HCT116 (cell line): ENCODE data around the gene DIP2C. TPM values are rescaled to one million over a fixed set of nuclear protein-coding genes. Genes with fewer than 3 reads are reported as not detected.

Experiments
- ATAC-seq: fragments of 200-7000 bp; cut with Tn5 transposase; 2 replicates; pipeline ENCODE4 v1.9.1; 2020; ENCODE audit warnings: mild to moderate bottlenecking, moderate library complexity
- BruUV-seq: library from RNA; stranded (reverse); fragments of 400-500 nt; replicated peaks from 2 replicates; lab custom pipeline; 2021; lab: Mats Ljungman, UMichigan
- CTCF ChIA-PET: fragments of 300-600 bp; sonication (Branson Sonifier 250); formaldehyde crosslinking; loops from one replicate; lab custom pipeline; 2021; ENCODE audit warnings: antibody characterized with exemption; lab: Charles Lee
- POLR2A ChIA-PET: fragments of 300-600, 350-600 bp; sonication (Branson Sonifier 250); formaldehyde crosslinking; loops from one replicate; lab custom pipeline; 2021; ENCODE audit warnings: antibody characterized with exemption; lab: Charles Lee
- RAD21 ChIA-PET, 2 experiments: fragments of 300-600 bp; sonication (Branson Sonifier 250); formaldehyde crosslinking; loops; one replicate each; lab custom pipeline; 2023; ENCODE audit warnings: low total read pairs in 2 of 2; ENCODE audit not compliant: uncharacterized antibody in 2 of 2, unreplicated experiment in 2 of 2, low non-redundant PET in 1 of 2; lab: Charles Lee
- DNase-seq: peaks from one replicate; pipeline ENCODE4 v3.0.0-alpha.2; 2010; ENCODE audit warnings: low read depth, low spot score
- H2AFZ ChIP-seq: fragments of 200-600 bp; shearing (Covaris generic), sonication (generic); 2 replicates; pipeline ENCODE4 v1.6.1; 2017; ENCODE audit warnings: low read depth, mixed run types, mixed read lengths, antibody characterized with exemption, low read length; ENCODE audit not compliant: poor library complexity, severe bottlenecking
- H3K27ac ChIP-seq: 2 replicates; pipeline ENCODE4 v1.5.1; 2012; ENCODE audit warnings: low read depth, low read length
- H3K27me3 ChIP-seq: fragments of 200-600 bp; sonication (generic); 2 replicates; pipeline ENCODE4 v1.6.1; 2016; ENCODE audit warnings: mixed run types, low read length, mixed read lengths; ENCODE audit not compliant: insufficient read depth
- H3K36me3 ChIP-seq, 2 experiments: fragments of 200-500 bp in 1 of 2; fragments of 200-600 bp in 1 of 2; sonication (Bioruptor generic) in 1 of 2; sonication (generic) in 1 of 2; 2 replicates each; pipeline versions ENCODE4 v1.5.1 to v1.6.1; 2014 to 2016; ENCODE audit warnings: low read length in 2 of 2, inconsistent platforms in 1 of 2, mixed read lengths in 1 of 2, mixed run types in 1 of 2; ENCODE audit not compliant: insufficient read depth in 2 of 2, control insufficient read depth in 1 of 2
- H3K4me1 ChIP-seq, 2 experiments: fragments of 200-600 bp in 1 of 2; sonication (generic) in 1 of 2; 2 replicates each; pipeline versions ENCODE4 v1.5.1 to v1.6.1; 2012 to 2017; ENCODE audit warnings: low read length in 2 of 2, inconsistent platforms in 1 of 2, mild to moderate bottlenecking in 1 of 2, mixed read lengths in 1 of 2, mixed run types in 1 of 2, moderate library complexity in 1 of 2; ENCODE audit not compliant: insufficient read depth in 2 of 2, control insufficient read depth in 1 of 2
- H3K4me2 ChIP-seq: fragments of 200-600 bp; sonication (generic); 2 replicates; pipeline ENCODE4 v1.6.1; 2017; ENCODE audit warnings: mixed run types, low read length, mixed read lengths
- H3K4me3 ChIP-seq, 2 experiments: fragments of 200-600 bp in 1 of 2; sonication (generic) in 1 of 2; replicated peaks in 1 of 2; 2 replicates each; pipeline ENCODE4 v1.5.1; 2011 to 2016; ENCODE audit warnings: low read length in 2 of 2, control low read depth in 1 of 2, low read depth in 1 of 2, mild to moderate bottlenecking in 1 of 2, mixed read lengths in 1 of 2, mixed run types in 1 of 2
- H3K79me2 ChIP-seq: fragments of 200-600 bp; sonication (generic); 2 replicates; pipeline ENCODE4 v1.6.1; 2017; ENCODE audit warnings: mild to moderate bottlenecking, mixed run types, low read length, moderate library complexity, mixed read lengths; ENCODE audit not compliant: insufficient read depth
- H3K9ac ChIP-seq: fragments of 200-600 bp; sonication (generic); 2 replicates; pipeline ENCODE4 v1.6.1; 2016; ENCODE audit warnings: low read length, mixed read lengths
- H3K9me2 ChIP-seq: fragments of 200-600 bp; sonication (generic), shearing (Covaris generic); 2 replicates; pipeline ENCODE4 v1.6.1; 2017; ENCODE audit warnings: mixed run types, mild to moderate bottlenecking, moderate library complexity; ENCODE audit not compliant: insufficient read depth
- H3K9me3 ChIP-seq, 2 experiments: fragments of 200-500 bp in 1 of 2; fragments of 200-600 bp in 1 of 2; sonication (Bioruptor generic) in 1 of 2; sonication (generic) in 1 of 2; 2 replicates each; pipeline ENCODE4 v1.6.1; 2014 to 2017; ENCODE audit warnings: low read length in 2 of 2, mixed read lengths in 2 of 2, inconsistent platforms in 1 of 2, low read depth in 1 of 2, mild to moderate bottlenecking in 1 of 2, mixed run types in 1 of 2, moderate library complexity in 1 of 2; ENCODE audit not compliant: control insufficient read depth in 1 of 2, insufficient read depth in 1 of 2
- H4K20me1 ChIP-seq: fragments of 200-600 bp; sonication (generic), shearing (Covaris generic); 2 replicates; pipeline ENCODE4 v1.6.1; 2017; ENCODE audit warnings: mixed run types, mild to moderate bottlenecking, moderate library complexity; ENCODE audit not compliant: insufficient read depth
- CBX3 ChIP-seq: IDR thresholded peaks from 2 replicates; pipeline ENCODE4 v1.6.1; 2012; ENCODE audit warnings: low read depth
- EZH2 ChIP-seq: fragments of 200-600 bp; sonication (generic); IDR thresholded peaks from 2 replicates; pipeline ENCODE4 v1.6.1; 2017; ENCODE audit warnings: antibody characterized with exemption, mixed run types
- EZH2phosphoT487 ChIP-seq: fragments of 200-600 bp; IDR thresholded peaks from 2 replicates; pipeline ENCODE4 v1.6.1; 2018; ENCODE audit warnings: antibody characterized with exemption, borderline replicate concordance
- POLR2A ChIP-seq: IDR thresholded peaks from 2 replicates; pipeline ENCODE4 v1.7.0; 2011; ENCODE audit warnings: borderline replicate concordance; ENCODE audit not compliant: insufficient read depth, insufficient read length; ENCODE audit errors: extremely low read depth
- RAD21 ChIP-seq: IDR thresholded peaks from 2 replicates; pipeline ENCODE4 v1.6.1; 2012; ENCODE audit warnings: low read depth, mild to moderate bottlenecking
- SP1 ChIP-seq: IDR thresholded peaks from 2 replicates; pipeline ENCODE4 v1.6.1; 2012; ENCODE audit warnings: low read depth
- YY1 ChIP-seq: IDR thresholded peaks from 2 replicates; pipeline ENCODE4 v1.6.1; 2011; ENCODE audit warnings: low read length, low read depth, moderate library complexity, mild to moderate bottlenecking; ENCODE audit not compliant: insufficient replicate concordance; ENCODE audit errors: extremely low read depth
- ZFX ChIP-seq: fragments of 450-650 bp; IDR thresholded peaks from 2 replicates; pipeline ENCODE4 v1.6.1; 2017
- intact Hi-C: fragments of 100-400 bp; cut with micrococcal nuclease; formaldehyde crosslinking; loops from 2 replicates; pipeline ENCODE4 v1.10.0; 2022
- total RNA-seq: library from RNA; stranded (reverse); gene quantifications from one replicate; pipeline ENCODE4 v1.2.1, GENCODE V29; 2021; ENCODE audit not compliant: unreplicated experiment
- TF ChIP-seq, protein P1 (sequence below): IDR thresholded peaks from 2 replicates; pipeline ENCODE4 v1.6.1; 2012; ENCODE audit warnings: low read depth
- TF ChIP-seq, protein P2 (sequence below): IDR thresholded peaks from 2 replicates; pipeline ENCODE4 v1.6.1; 2012

Gene DIP2C
- total RNA-seq, 1 experiment from 2014 or later: 15.4 TPM

DNA sequence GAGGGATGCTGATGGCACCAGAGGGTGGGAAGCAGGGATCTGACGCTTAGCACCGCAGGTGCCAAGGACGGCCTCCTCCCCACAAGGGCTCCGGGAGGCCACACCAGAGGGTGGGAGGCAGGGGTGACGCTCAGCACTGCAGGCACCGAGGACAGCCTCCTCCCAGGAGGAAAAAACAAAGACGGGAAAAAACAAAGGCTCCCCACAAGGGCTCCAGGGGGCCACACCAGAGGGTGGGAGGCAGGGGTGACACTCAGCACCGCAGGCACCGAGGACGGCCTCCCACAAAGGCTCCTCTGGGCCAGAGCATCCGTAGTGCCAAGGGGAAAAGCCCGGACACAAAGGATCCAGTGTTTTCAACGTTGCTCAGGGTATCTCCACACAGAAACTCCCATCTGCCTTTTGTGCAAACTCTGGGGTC, 25.6 kb downstream of the DIP2C start (continued):
- TF ChIP-seq, protein P1, sequence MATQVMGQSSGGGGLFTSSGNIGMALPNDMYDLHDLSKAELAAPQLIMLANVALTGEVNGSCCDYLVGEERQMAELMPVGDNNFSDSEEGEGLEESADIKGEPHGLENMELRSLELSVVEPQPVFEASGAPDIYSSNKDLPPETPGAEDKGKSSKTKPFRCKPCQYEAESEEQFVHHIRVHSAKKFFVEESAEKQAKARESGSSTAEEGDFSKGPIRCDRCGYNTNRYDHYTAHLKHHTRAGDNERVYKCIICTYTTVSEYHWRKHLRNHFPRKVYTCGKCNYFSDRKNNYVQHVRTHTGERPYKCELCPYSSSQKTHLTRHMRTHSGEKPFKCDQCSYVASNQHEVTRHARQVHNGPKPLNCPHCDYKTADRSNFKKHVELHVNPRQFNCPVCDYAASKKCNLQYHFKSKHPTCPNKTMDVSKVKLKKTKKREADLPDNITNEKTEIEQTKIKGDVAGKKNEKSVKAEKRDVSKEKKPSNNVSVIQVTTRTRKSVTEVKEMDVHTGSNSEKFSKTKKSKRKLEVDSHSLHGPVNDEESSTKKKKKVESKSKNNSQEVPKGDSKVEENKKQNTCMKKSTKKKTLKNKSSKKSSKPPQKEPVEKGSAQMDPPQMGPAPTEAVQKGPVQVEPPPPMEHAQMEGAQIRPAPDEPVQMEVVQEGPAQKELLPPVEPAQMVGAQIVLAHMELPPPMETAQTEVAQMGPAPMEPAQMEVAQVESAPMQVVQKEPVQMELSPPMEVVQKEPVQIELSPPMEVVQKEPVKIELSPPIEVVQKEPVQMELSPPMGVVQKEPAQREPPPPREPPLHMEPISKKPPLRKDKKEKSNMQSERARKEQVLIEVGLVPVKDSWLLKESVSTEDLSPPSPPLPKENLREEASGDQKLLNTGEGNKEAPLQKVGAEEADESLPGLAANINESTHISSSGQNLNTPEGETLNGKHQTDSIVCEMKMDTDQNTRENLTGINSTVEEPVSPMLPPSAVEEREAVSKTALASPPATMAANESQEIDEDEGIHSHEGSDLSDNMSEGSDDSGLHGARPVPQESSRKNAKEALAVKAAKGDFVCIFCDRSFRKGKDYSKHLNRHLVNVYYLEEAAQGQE: no peak

DNA sequence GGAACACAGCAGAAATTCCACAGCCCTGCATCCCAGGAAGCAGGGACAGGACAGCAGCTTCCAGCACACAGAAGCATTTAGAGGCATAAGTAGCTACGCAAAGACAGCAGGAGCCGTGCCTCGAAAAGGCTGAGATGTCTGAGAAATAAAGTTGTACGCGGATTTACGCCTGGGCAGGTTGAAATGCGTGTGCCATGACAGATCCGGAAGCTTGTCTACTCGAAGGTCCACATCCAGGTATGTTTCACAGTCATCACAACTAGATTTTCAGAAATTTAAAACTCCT, 26.1 kb downstream of the DIP2C start:
- no TSS peak for BruUV-seq
- no peaks in the 10 kb centered on the region for H3K4me1 ChIP-seq
- POLR2A ChIA-PET: no interaction called here
- no peak for TF ChIP-seq CBX3
- TF ChIP-seq, all 23 proteins: peak for 0
- Histone ChIP-seq H3K4me2 (no peak overlapping the region), H3K9me3 (no peaks in the 10 kb centered on the region), H3K9ac (no peak overlapping the region), H3K4me3 (no peak overlapping the region), H3K9me2 (no peaks in the 10 kb centered on the region), H3K36me3 (no peaks in the 10 kb centered on the region), H2AFZ (no peak overlapping the region), H3K27ac (no peak overlapping the region), H3K27me3 (no peaks in the 10 kb centered on the region), H4K20me1 (no peaks in the 10 kb centered on the region), H3K79me2 (peaks cover 21% of the 10 kb centered on the region; the same call in 1 of the 2 replicates)
- CTCF ChIA-PET: no interaction called here
- RAD21 ChIA-PET: no interaction called here
- DNase-seq (no peak), ATAC-seq (no peak)
- intact Hi-C loops: no loop called here

DNA sequence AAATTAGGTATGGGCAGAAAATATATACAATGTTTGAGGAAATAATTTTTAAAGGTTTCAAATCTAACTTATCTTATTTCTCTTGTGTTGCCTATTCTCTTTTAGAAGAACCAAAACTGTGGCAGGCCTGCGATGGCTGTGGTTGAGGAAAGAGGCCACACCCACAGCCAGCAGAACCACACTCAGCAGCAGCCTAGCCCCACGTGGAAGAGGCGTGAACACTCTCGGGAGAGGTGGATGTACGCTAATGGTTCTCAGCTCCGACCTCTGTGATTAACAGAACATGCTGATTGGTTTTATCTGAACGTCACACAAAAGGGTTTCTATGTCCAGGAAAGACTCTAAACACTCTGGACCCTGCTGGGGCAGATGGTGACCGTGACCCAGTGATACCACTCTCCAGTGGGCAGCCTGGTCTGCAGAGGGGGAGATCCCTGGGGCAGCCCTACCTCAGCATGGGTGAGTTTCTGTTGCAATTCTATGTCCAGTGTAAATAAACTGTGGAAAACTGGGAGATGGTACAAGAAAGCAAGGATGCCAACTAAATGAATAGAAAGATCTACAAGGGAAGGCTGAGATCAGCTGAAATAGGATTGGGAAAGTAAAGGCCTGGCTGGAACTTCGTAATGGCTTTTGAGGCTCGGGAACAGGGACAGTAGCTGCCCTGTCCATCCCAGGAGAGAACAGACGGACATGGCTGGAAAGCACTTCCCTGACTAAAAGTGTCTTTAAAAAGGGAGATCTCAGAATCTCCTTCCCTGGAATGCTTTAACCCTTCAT, 26.6 kb downstream of the DIP2C start:
- no TSS peak for BruUV-seq
- intact Hi-C loops: no loop called here
- H3K79me2 ChIP-seq: peaks cover 21% of the 10 kb centered on the region; the same call in 1 of the 2 replicates

More for the DNA sequence above, 26.6 kb downstream of the DIP2C start:
- no peaks in the 10 kb centered on the region for H3K9me3 ChIP-seq
- ChIA-PET POLR2A (no interaction called here), RAD21 (no interaction called here), CTCF (no interaction called here)
- no peaks in the 10 kb centered on the region for H3K9me2 ChIP-seq
- H3K9ac ChIP-seq: no peak overlapping the region
- no peaks in the 10 kb centered on the region for H3K36me3 ChIP-seq
- no peaks in the 10 kb centered on the region for H3K4me1 ChIP-seq
- no peak overlapping the region for H3K4me2 ChIP-seq
- TF ChIP-seq POLR2A: no peak
- no peak for TF ChIP-seq EZH2phosphoT487
- no peak for TF ChIP-seq RAD21
- TF ChIP-seq YY1: no peak
- TF ChIP-seq, protein P2, sequence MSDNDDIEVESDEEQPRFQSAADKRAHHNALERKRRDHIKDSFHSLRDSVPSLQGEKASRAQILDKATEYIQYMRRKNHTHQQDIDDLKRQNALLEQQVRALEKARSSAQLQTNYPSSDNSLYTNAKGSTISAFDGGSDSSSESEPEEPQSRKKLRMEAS: no peak
- TF ChIP-seq ZFX: no peak
- no peak for TF ChIP-seq SP1
- TF ChIP-seq EZH2: no peak
- TF ChIP-seq, protein P1: no peak
- H3K4me3 ChIP-seq: no peak overlapping the region
- no peaks in the 10 kb centered on the region for H4K20me1 ChIP-seq
- DNase-seq: no peak
- H3K27ac ChIP-seq: no peak overlapping the region
- H3K27me3 ChIP-seq: no peaks in the 10 kb centered on the region
- ATAC-seq: no peak
- no peak overlapping the region for H2AFZ ChIP-seq
